Stimulated activated naive B cell treated with anti-CD40 and anti-IgM and Interleukin-4, amounts not matched to agents 10 μg/mL and 1 μg/mL and 100 μg/mL, for 72 hours (primary cell): ENCODE measurements around the gene CXorf58.
A peak's percentile ranks its signal among the peaks of the same experiment; 100 is the strongest.

ENCODE experiments used
- ATAC-seq, 2 donors: fragments of 150-1000 bp; cut with Tn5 transposase; replicated peaks; 2 replicates each; pipeline ENCODE4 v1.10.0; 2021; ENCODE audit warnings: moderate library complexity in 1 of 2
- DNase-seq: peaks from one replicate; pipeline ENCODE4 v3.0.0; 2021
- H3K27ac Mint-ChIP-seq: one replicate; pipeline ENCODE4 v1.8.0; 2022; ENCODE audit warnings: mild to moderate bottlenecking, mixed read lengths
- H3K27me3 Mint-ChIP-seq, 2 donors: one replicate each; pipeline ENCODE4 v1.8.0; 2022; ENCODE audit warnings: mixed read lengths in 2 of 2
- H3K36me3 Mint-ChIP-seq, 2 donors: one replicate each; pipeline ENCODE4 v1.8.0; 2022; ENCODE audit warnings: mixed read lengths in 2 of 2, mild to moderate bottlenecking in 1 of 2
- H3K4me1 Mint-ChIP-seq, 2 donors: one replicate each; pipeline ENCODE4 v1.8.0; 2022; ENCODE audit warnings: mixed read lengths in 2 of 2, mild to moderate bottlenecking in 1 of 2
- H3K4me3 Mint-ChIP-seq, 2 donors: one replicate each; pipeline ENCODE4 v1.8.0; 2022; ENCODE audit warnings: mild to moderate bottlenecking in 2 of 2, mixed read lengths in 2 of 2, moderate library complexity in 1 of 2
- H3K9me3 Mint-ChIP-seq, 2 donors: one replicate each; pipeline ENCODE4 v1.8.0; 2022; ENCODE audit warnings: mixed read lengths in 2 of 2, mild to moderate bottlenecking in 1 of 2

CXorf58 gene

GRCh38 chrX:23919148-23919547 lies 11.3 kb downstream of the CXorf58 start:
- no peaks in the 10 kb centered on the region for H3K4me1 Mint-ChIP-seq
- H3K9me3 Mint-ChIP-seq: peaks cover 0 to 12% of the 10 kb centered on the region in 2 donors
- no peak overlapping the region for H3K27ac Mint-ChIP-seq
- peaks cover 5 to 6% of the 10 kb centered on the region in 2 donors for H3K36me3 Mint-ChIP-seq
- ATAC-seq (no peak), DNase-seq (no peak)
- H3K4me3 Mint-ChIP-seq: no peak overlapping the region
- peaks cover 0 to 13% of the 10 kb centered on the region in 2 donors for H3K27me3 Mint-ChIP-seq

GRCh38 chrX:23919706-23920320 lies 12.0 kb downstream of the CXorf58 start:
- H3K4me3 Mint-ChIP-seq: no peak overlapping the region
- H3K27me3 Mint-ChIP-seq: peaks cover 0 to 13% of the 10 kb centered on the region in 2 donors
- peaks cover 5 to 6% of the 10 kb centered on the region in 2 donors for H3K36me3 Mint-ChIP-seq
- no peak overlapping the region for H3K27ac Mint-ChIP-seq
- peaks cover 0 to 12% of the 10 kb centered on the region in 2 donors for H3K9me3 Mint-ChIP-seq
- no peak for ATAC-seq
- no peaks in the 10 kb centered on the region for H3K4me1 Mint-ChIP-seq
- no peak for DNase-seq

- peaks cover 0 to 5% of the 10 kb centered on the region in 2 donors for H3K27me3 Mint-ChIP-seq
- H3K36me3 Mint-ChIP-seq: no peaks in the 10 kb centered on the region
- no peak overlapping the region for H3K27ac Mint-ChIP-seq
- DNase-seq (no peak), ATAC-seq (no peak)
- no peak overlapping the region for H3K4me3 Mint-ChIP-seq
- no peaks in the 10 kb centered on the region for H3K4me1 Mint-ChIP-seq
- no peaks in the 10 kb centered on the region for H3K9me3 Mint-ChIP-seq
Observed at GRCh38 chrX:23926015-23926414, 18.2 kb downstream of the CXorf58 start.

GRCh38 chrX:23930894-23931604 lies 23.2 kb downstream of the CXorf58 start:
- H3K27me3 Mint-ChIP-seq: no peaks in the 10 kb centered on the region
- DNase-seq (no peak), ATAC-seq (peak; percentile 45 to 46)
- H3K36me3 Mint-ChIP-seq: no peaks in the 10 kb centered on the region
- H3K4me3 Mint-ChIP-seq: no peak overlapping the region
- no peaks in the 10 kb centered on the region for H3K4me1 Mint-ChIP-seq
- H3K9me3 Mint-ChIP-seq: no peaks in the 10 kb centered on the region
- H3K27ac Mint-ChIP-seq: no peak overlapping the region

- DNase-seq (no peak), ATAC-seq (no peak)
- Mint-ChIP-seq H3K27ac (no peak overlapping the region), H3K4me1 (no peaks in the 10 kb centered on the region), H3K27me3 (no peaks in the 10 kb centered on the region), H3K4me3 (no peak overlapping the region), H3K36me3 (no peaks in the 10 kb centered on the region), H3K9me3 (no peaks in the 10 kb centered on the region)
Observed at GRCh38 chrX:23932046-23932445, 24.2 kb downstream of the CXorf58 start.

- Mint-ChIP-seq H3K9me3 (no peaks in the 10 kb centered on the region), H3K4me3 (no peak overlapping the region), H3K4me1 (no peaks in the 10 kb centered on the region), H3K27me3 (no peaks in the 10 kb centered on the region), H3K27ac (no peak overlapping the region), H3K36me3 (no peaks in the 10 kb centered on the region)
- DNase-seq (no peak), ATAC-seq (no peak)
Observed at GRCh38 chrX:23935106-23935505, 27.3 kb downstream of the CXorf58 start.

- DNase-seq: no peak
- no peaks in the 10 kb centered on the region for H3K4me1 Mint-ChIP-seq
- H3K36me3 Mint-ChIP-seq: no peaks in the 10 kb centered on the region
- H3K9me3 Mint-ChIP-seq: no peaks in the 10 kb centered on the region
- no peaks in the 10 kb centered on the region for H3K27me3 Mint-ChIP-seq
- H3K4me3 Mint-ChIP-seq: no peak overlapping the region
- no peak for ATAC-seq
- H3K27ac Mint-ChIP-seq: no peak overlapping the region
Observed at GRCh38 chrX:23936180-23936579, 28.4 kb downstream of the CXorf58 start.

- Mint-ChIP-seq H3K4me3 (no peak overlapping the region), H3K36me3 (no peaks in the 10 kb centered on the region), H3K27me3 (no peaks in the 10 kb centered on the region), H3K4me1 (no peaks in the 10 kb centered on the region), H3K9me3 (no peaks in the 10 kb centered on the region), H3K27ac (no peak overlapping the region)
- DNase-seq (no peak), ATAC-seq (no peak)
Observed at GRCh38 chrX:23937100-23937499, 29.3 kb downstream of the CXorf58 start.

GRCh38 chrX:23938690-23939089 lies 30.9 kb downstream of the CXorf58 start:
- no peak for ATAC-seq
- no peak for DNase-seq
- no peak overlapping the region for H3K4me3 Mint-ChIP-seq
- no peak overlapping the region for H3K27ac Mint-ChIP-seq
- H3K4me1 Mint-ChIP-seq: no peaks in the 10 kb centered on the region
- H3K36me3 Mint-ChIP-seq: no peaks in the 10 kb centered on the region
- H3K9me3 Mint-ChIP-seq: no peaks in the 10 kb centered on the region
- peaks cover 0 to 5% of the 10 kb centered on the region in 2 donors for H3K27me3 Mint-ChIP-seq

- no peak overlapping the region for H3K4me3 Mint-ChIP-seq
Observed at GRCh38 chrX:23939203-23939602, 31.4 kb downstream of the CXorf58 start.

GRCh38 chrX:23944234-23944633 lies 36.4 kb downstream of the CXorf58 start:
- Mint-ChIP-seq H3K4me3 (no peak overlapping the region), H3K27me3 (peaks cover 0 to 6% of the 10 kb centered on the region in 2 donors), H3K9me3 (no peaks in the 10 kb centered on the region), H3K4me1 (no peaks in the 10 kb centered on the region), H3K36me3 (no peaks in the 10 kb centered on the region), H3K27ac (no peak overlapping the region)
- ATAC-seq (no peak), DNase-seq (no peak)

More at GRCh38 chrX:23939203-23939602, 31.4 kb downstream of the CXorf58 start:
- H3K9me3 Mint-ChIP-seq: no peaks in the 10 kb centered on the region
- DNase-seq (no peak), ATAC-seq (no peak)
- H3K4me1 Mint-ChIP-seq: no peaks in the 10 kb centered on the region
- peaks cover 0 to 6% of the 10 kb centered on the region in 2 donors for H3K27me3 Mint-ChIP-seq
- no peak overlapping the region for H3K27ac Mint-ChIP-seq
- H3K36me3 Mint-ChIP-seq: no peaks in the 10 kb centered on the region

GRCh38 chrX:23945206-23945605 lies 37.4 kb downstream of the CXorf58 start:
- Mint-ChIP-seq H3K4me1 (no peaks in the 10 kb centered on the region), H3K36me3 (no peaks in the 10 kb centered on the region), H3K9me3 (no peaks in the 10 kb centered on the region), H3K27ac (no peak overlapping the region), H3K27me3 (peaks cover 0 to 6% of the 10 kb centered on the region in 2 donors), H3K4me3 (no peak overlapping the region)
- DNase-seq (no peak), ATAC-seq (no peak)

GRCh38 chrX:23952391-23952790 lies 44.6 kb downstream of the CXorf58 start:
- Mint-ChIP-seq H3K27ac (no peak overlapping the region), H3K4me1 (peaks cover 4 to 9% of the 10 kb centered on the region in 2 donors), H3K9me3 (no peaks in the 10 kb centered on the region), H3K4me3 (no peak overlapping the region), H3K27me3 (no peaks in the 10 kb centered on the region), H3K36me3 (no peaks in the 10 kb centered on the region)
- DNase-seq: no peak
- ATAC-seq: no peak

GRCh38 chrX:23952984-23953907 lies 45.4 kb downstream of the CXorf58 start:
- ATAC-seq (peak; percentile 99), DNase-seq (peak; percentile 17)
- H3K27me3 Mint-ChIP-seq: no peaks in the 10 kb centered on the region
- peak overlapping the region; percentile 73 to 74 for H3K4me3 Mint-ChIP-seq
- no peaks in the 10 kb centered on the region for H3K36me3 Mint-ChIP-seq
- peak overlapping the region; percentile 82 for H3K27ac Mint-ChIP-seq
- no peaks in the 10 kb centered on the region for H3K9me3 Mint-ChIP-seq
- peaks cover 4 to 9% of the 10 kb centered on the region in 2 donors for H3K4me1 Mint-ChIP-seq
